Peyer's patch (tissue), 4 donors: ENCODE results near the gene TECPR2. TPM values are rescaled to one million over a fixed set of nuclear protein-coding genes. Genes with fewer than 3 reads are reported as not detected.
"Not testable (repeated sequence)": the region's sequence is repeated elsewhere in the genome, so short reads cannot be mapped to it uniquely, and the experiment has no call there.

Experiments
- DNase-seq, 3 donors: peaks; one replicate each; pipeline ENCODE4 v3.0.0-alpha.2; 2017 to 2019
- H3K27ac ChIP-seq, 4 donors: fragments of 200-600 bp; sonication (generic); one replicate each; pipeline ENCODE4 v1.5.1; 2016 to 2019
- H3K27me3 ChIP-seq, 2 donors: fragments of 200-600 bp; sonication (generic); one replicate each; pipeline ENCODE4 v1.5.1; 2019
- H3K36me3 ChIP-seq, 3 donors: fragments of 200-600 bp; sonication (generic); one replicate each; pipeline ENCODE4 v1.5.1; 2016 to 2019
- H3K4me1 ChIP-seq, 4 donors: fragments of 200-600 bp; sonication (generic); one replicate each; pipeline ENCODE4 v1.5.1; 2016 to 2019
- H3K4me3 ChIP-seq, 4 donors: fragments of 200-600 bp; sonication (generic); 1 replicate in 3 of 4; 2 replicates in 1 of 4; pipeline ENCODE4 v1.5.1; 2016 to 2019; ENCODE audit warnings: mild to moderate bottlenecking in 1 of 4
- H3K9me3 ChIP-seq, 4 donors: fragments of 200-600 bp; sonication (generic); one replicate each; pipeline ENCODE4 v1.5.1; 2016 to 2019; ENCODE audit warnings: mild to moderate bottlenecking in 1 of 4
- POLR2A ChIP-seq, 2 donors: fragments of 450-650 bp; IDR thresholded peaks; one replicate each; pipeline ENCODE4 v1.5.1; 2017; ENCODE audit warnings: antibody characterized with exemption in 2 of 2, mild to moderate bottlenecking in 2 of 2, moderate library complexity in 2 of 2
- total RNA-seq, 4 donors: library from RNA; depleted of rRNA; stranded (reverse); fragments of >200 nt; gene quantifications; one replicate each; pipeline ENCODE4 v1.1.0, GENCODE V29; 2016
- TF ChIP-seq, protein P1 (sequence below), 6 experiments: fragments of 450-650 bp in 4 of 6; fragments of 200-600 bp in 2 of 6; sonication (generic) in 1 of 6; IDR thresholded peaks; one replicate each; pipeline ENCODE4 v1.5.1; 2017 to 2019; ENCODE audit warnings: antibody characterized with exemption in 6 of 6, mild to moderate bottlenecking in 3 of 6, moderate library complexity in 1 of 6

TECPR2 gene
- total RNA-seq, 4 donors from 2014 or later: 21.5 to 45.3 (median 22.4) TPM

DNA sequence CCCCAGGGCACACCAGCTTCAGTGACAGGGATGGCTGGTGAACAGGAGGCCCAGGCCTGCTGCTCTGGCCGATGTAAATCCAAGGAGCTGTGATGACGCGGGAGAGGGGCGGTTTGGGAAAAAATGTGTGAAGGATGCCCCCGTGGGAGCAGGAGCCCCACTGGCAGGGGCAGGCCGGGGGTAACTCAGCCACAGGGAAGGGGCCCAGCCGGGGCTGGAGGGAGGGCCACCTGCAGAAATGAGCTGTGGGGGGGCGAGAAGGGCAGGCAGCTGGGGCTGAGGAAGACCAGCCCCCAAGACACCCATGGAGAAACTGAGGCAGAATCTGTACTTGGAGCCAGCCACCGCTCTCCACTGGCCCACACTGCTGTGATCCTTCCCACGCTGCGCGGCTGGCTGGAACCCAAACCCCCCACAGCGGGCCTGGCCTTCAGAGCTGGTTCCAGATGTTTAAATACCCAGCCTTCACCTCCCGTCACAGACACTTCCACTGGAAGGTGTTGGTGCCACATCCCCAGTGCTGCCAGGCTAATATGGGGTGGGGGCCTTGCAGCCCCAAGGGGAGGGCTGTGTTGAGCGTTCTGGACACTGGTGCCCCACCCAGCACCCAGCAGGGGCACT, 175.3 kb downstream of the TECPR2 start:
- no peak for DNase-seq
- H3K4me1 ChIP-seq: peaks cover 0 to 15% (median 0%) of the 10 kb centered on the region in 4 donors
- no peaks in the 10 kb centered on the region for H3K9me3 ChIP-seq
- TF ChIP-seq, protein P1, sequence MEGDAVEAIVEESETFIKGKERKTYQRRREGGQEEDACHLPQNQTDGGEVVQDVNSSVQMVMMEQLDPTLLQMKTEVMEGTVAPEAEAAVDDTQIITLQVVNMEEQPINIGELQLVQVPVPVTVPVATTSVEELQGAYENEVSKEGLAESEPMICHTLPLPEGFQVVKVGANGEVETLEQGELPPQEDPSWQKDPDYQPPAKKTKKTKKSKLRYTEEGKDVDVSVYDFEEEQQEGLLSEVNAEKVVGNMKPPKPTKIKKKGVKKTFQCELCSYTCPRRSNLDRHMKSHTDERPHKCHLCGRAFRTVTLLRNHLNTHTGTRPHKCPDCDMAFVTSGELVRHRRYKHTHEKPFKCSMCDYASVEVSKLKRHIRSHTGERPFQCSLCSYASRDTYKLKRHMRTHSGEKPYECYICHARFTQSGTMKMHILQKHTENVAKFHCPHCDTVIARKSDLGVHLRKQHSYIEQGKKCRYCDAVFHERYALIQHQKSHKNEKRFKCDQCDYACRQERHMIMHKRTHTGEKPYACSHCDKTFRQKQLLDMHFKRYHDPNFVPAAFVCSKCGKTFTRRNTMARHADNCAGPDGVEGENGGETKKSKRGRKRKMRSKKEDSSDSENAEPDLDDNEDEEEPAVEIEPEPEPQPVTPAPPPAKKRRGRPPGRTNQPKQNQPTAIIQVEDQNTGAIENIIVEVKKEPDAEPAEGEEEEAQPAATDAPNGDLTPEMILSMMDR (IDR thresholded peaks at IDR 0.05): no peak
- no peak for TF ChIP-seq POLR2A (IDR thresholded peaks at IDR 0.05)
- H3K27me3 ChIP-seq: no peaks in the 10 kb centered on the region
- no peak overlapping the region for H3K4me3 ChIP-seq
- no peak overlapping the region for H3K27ac ChIP-seq
- no peaks in the 10 kb centered on the region for H3K36me3 ChIP-seq

DNA sequence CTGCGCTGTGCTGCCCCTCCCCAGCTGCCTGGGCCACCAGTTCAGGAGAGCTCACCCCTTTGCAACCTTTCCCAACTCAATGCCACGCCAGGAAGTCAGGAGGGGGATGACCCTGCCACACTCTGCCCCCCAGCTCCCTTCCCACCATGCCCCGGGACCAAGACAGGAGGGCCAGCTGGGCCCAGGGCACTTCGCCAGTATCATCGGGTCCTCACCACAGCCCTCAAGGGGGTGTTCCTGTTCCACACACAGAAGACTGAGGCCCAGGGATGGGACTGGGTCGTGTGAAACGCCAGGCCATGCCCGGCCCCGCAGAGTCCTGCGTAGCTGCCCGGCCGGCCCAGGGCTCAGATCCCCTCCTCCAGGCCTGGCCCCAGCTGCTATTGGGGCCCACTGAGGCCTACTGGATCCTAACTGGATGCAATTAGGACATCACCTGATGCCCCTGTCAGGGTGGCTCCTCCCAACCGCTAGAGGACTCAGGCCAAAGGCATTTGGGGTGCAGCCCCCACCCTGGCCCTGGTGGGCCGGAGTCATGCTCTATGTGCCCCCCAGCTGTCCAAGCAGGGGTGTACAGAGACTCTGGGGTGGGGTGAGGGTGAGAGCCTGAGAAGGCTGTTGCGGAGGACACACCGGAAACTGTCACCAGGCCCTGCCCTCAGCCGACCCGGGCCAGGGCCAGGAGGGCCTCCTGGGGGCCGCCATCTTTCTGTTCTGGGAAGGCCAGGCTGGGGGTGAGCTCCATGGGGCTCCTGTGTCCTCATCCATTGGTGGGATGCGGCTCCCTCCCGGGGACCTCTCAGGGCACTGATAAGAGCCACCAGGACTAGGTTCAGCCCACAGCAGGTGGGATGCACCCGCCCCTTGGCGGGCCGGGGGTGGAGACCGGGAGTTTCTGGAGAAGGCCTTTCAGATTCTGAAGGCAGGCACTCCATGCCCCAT, 176.1 kb downstream of the TECPR2 start:
- Histone ChIP-seq H3K27ac (no peak overlapping the region), H3K9me3 (no peaks in the 10 kb centered on the region), H3K4me1 (peaks cover 0 to 15% (median 0%) of the 10 kb centered on the region in 4 donors), H3K27me3 (no peaks in the 10 kb centered on the region), H3K4me3 (no peak overlapping the region), H3K36me3 (no peaks in the 10 kb centered on the region)
- TF ChIP-seq, protein P1 (IDR thresholded peaks at IDR 0.05): no peak
- TF ChIP-seq POLR2A (IDR thresholded peaks at IDR 0.05): no peak
- no peak for DNase-seq

DNA sequence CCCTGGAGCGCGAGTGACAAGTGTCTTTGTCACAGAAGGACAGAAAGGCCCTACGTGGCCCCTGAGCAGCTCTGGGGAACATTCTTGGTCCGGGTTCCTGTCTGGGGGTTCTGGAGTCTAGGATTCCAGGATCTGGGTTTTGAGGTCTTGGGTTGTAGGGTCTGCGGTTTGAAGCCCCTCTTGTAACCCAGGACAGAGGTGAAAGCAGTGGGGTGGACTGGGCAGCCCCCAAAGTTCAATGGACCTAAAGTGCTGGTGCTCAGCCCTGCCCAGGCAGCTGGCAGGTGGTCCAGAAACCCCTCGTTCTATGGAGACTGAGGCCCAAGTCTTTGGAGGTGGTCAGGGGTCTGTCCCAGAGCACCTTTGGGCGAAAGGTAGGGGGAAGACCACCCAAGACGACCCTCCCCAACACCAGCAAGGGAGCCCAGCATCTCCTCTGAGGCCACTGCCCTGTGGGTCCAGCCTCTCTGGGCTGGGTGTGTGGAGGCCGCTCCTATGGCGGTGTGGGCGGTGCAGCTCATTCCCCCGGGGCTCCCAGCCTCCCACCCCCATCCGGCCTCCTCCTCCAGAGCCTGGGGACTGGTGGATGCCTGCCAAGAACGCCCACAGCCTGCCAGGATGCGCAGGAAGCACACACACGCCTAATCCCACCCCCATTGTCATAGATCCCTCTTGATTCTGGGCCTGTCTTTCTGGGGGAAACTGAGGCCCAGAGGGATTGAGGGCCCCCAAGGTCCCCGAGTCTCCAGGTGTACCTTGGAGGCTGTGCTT, 177.0 kb downstream of the TECPR2 start:
- H3K27ac ChIP-seq: no peak overlapping the region
- no peak overlapping the region for H3K4me3 ChIP-seq
- no peaks in the 10 kb centered on the region for H3K27me3 ChIP-seq
- TF ChIP-seq, protein P1 (IDR thresholded peaks at IDR 0.05): no peak
- no peak for TF ChIP-seq POLR2A (IDR thresholded peaks at IDR 0.05)
- peaks cover 0 to 23% (median 2%) of the 10 kb centered on the region in 4 donors for H3K4me1 ChIP-seq
- H3K36me3 ChIP-seq: no peaks in the 10 kb centered on the region
- no peaks in the 10 kb centered on the region for H3K9me3 ChIP-seq
- DNase-seq: no peak

DNA sequence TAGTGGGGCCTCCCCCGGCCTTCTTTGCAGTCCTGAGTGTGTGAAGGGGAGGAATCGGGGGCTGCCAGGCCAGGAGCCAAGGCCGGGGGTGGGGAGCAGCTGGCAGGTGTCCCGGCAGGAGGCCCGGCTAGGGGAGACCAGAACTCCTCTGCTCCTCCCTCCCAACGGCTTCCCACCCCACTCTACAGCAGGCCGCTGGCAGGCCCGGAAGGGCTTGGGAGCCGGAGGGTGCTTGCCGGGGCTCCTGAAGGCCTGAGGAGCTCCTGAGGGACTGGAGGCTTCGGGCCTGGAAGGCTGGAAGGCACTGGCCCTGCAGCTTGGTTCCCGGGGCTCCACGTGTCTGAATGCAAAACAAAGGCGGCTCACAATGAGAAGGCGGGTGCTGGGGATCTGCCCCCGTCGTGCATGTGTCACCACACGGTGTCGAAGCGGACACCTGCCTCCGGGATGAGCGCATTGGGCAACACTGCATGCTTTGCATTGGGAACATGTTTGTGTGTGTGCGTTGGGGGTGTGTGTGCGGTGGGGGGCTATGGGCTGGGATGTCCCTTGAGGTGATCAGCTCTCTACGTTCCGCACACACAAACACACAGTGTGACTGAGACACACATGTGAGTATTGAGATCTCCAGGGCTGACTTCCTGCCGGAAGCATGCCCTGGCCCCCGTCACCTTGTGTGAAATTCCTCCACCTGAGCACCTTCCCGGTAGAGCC, 177.7 kb downstream of the TECPR2 start:
- H3K36me3 ChIP-seq: no peaks in the 10 kb centered on the region
- H3K27me3 ChIP-seq: no peaks in the 10 kb centered on the region
- H3K27ac ChIP-seq: no peak overlapping the region
- no peak for TF ChIP-seq POLR2A (IDR thresholded peaks at IDR 0.05)
- TF ChIP-seq, protein P1 (IDR thresholded peaks at IDR 0.05): no peak
- no peak overlapping the region for H3K4me3 ChIP-seq
- DNase-seq: no peak
- H3K4me1 ChIP-seq: peaks cover 0 to 30% (median 6%) of the 10 kb centered on the region in 4 donors
- no peaks in the 10 kb centered on the region for H3K9me3 ChIP-seq

DNA sequence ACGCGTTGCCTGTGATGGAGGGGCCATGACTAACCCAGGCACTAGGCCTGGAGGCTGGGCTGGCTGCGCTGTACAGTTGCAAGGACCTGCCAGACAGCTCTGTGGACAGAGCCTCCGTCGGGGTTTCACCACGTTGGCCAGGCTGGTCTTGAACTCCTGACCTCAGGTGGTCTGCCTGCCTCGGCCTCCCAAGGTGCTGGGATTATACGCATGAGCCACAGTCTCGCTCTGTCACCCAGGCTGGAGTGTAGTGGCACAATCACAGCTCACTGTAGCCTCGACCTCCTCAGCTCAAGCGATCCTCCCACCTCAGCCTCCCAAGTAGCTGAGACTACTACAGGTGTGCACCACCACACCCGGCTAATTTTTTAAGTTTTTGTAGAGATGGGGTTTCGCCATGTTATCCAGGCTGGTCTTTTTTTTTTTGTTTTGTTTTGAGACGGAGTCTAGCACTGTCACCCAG, 178.3 kb downstream of the TECPR2 start:
- peaks cover 0 to 36% (median 6%) of the 10 kb centered on the region in 4 donors for H3K4me1 ChIP-seq
- not testable (repeated sequence) for H3K27me3 ChIP-seq, H3K9me3 ChIP-seq, H3K27ac ChIP-seq, DNase-seq, H3K4me3 ChIP-seq, H3K36me3 ChIP-seq
